Right cardiac atrium (tissue), 5 donors: ENCODE results near the gene DNPEP. TPM values are rescaled to one million over a fixed set of nuclear protein-coding genes. Genes with fewer than 3 reads are reported as not detected.

Experiments
- ATAC-seq, 2 donors: fragments of 200-7000 bp; cut with Tn5 transposase; one replicate each; pipeline versions ENCODE4 v1.8.0 to v1.9.1; 2020; ENCODE audit warnings: moderate library complexity in 2 of 2, mild to moderate bottlenecking in 1 of 2
- DNase-seq, 3 donors: peaks; one replicate each; pipeline ENCODE4 v3.0.0-alpha.2; 2020
- H3K27ac ChIP-seq: one replicate; pipeline ENCODE4 v1.5.1; 2013; ENCODE audit warnings: mild to moderate bottlenecking, low read length, control low read depth, moderate library complexity
- H3K27me3 ChIP-seq: one replicate; pipeline ENCODE4 v1.6.1; 2013; ENCODE audit not compliant: control insufficient read depth, insufficient read depth
- H3K4me1 ChIP-seq: one replicate; pipeline ENCODE4 v1.6.1; 2013; ENCODE audit warnings: low read length; ENCODE audit not compliant: control insufficient read depth, insufficient read depth
- H3K4me3 ChIP-seq: one replicate; pipeline ENCODE4 v1.5.1; 2013; ENCODE audit warnings: low read length, control low read depth
- H3K9me3 ChIP-seq: one replicate; pipeline ENCODE4 v1.6.1; 2013; ENCODE audit warnings: low read length; ENCODE audit not compliant: control insufficient read depth
- WGBS: extraction: QIAGEN DNeasy Blood & Tissue Kit; methylation state at CpG from one replicate; pipeline ENCODE4 v1.1.7; 2013; 5-methylcytosine and 5-hydroxymethylcytosine counted together
- intact Hi-C, 4 donors: fragments of 100-400 bp; cut with DNase I; formaldehyde crosslinking; loops; one replicate each; pipeline versions ENCODE4 v1.11.0 to v1.14.0; 2022 to 2023
- polyA plus RNA-seq: library from polyadenylated mRNA; stranded (reverse); fragments of 200-250 nt; gene quantifications from one replicate; pipeline ENCODE4 v1.2.3, GENCODE V29; 2013
- total RNA-seq, 4 donors: library from RNA; stranded (reverse); fragmentation: NEBNext Ultra II Directional; extraction: Animal tissue kit (Norgen Biotek cat#: 25700); gene quantifications; one replicate each; pipeline ENCODE4 v1.2.1, GENCODE V29; 2021
- donor health status: healthy with polysubstance abuse.
- donor health status: DM: no; HTN: yes; CAD: no.
- donor health status: DM: no; HTN: no; CAD: no.
- donor health status: DM: no; HTN: yes; CAD: no; lungs with severe emphysema.
- donor health status: DM: yes; HTN: yes; CAD: no.

DNPEP gene
- total and polyA plus RNA-seq, 5 donors, result 42.2 to 58.8 (median 55.0) TPM

DNA sequence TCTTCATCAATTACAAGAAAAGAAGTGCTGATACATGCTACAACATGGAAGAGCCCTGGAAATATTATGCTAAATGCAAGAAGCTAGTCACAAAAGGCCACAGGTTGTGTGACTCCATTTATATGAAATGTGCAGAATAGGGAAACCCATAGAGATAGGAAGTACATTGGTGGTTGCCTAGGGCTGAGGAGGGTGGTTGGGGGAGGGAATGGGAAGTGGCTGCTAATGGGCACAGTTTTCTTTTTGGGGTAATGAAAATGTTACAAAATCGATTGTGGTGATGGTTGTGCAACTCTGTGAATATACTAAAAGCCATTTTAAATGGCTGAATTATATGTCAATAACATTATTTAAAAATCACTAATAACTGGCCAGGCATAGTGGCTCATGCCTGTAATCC, 30.9 kb downstream of the DNPEP start:
- H3K27ac ChIP-seq, result no peak overlapping the region
- intact Hi-C loops, result no loop called here
- 56% methylated on average over 1 of the region's 1 CpG for WGBS
- no peaks in the 10 kb centered on the region for H3K27me3 ChIP-seq
- ATAC-seq (no peak), DNase-seq (no peak)
- peaks cover 3% of the 10 kb centered on the region for H3K4me1 ChIP-seq
- H3K4me3 ChIP-seq, result no peak overlapping the region
- H3K9me3 ChIP-seq, result no peaks in the 10 kb centered on the region

- no peaks in the 10 kb centered on the region for H3K27me3 ChIP-seq
- peaks cover 3% of the 10 kb centered on the region for H3K4me1 ChIP-seq
- no peaks in the 10 kb centered on the region for H3K9me3 ChIP-seq
- no peak for DNase-seq
- H3K27ac ChIP-seq, result no peak overlapping the region
- WGBS, result 70% methylated on average over 4 of the region's 4 CpGs
- no peak overlapping the region for H3K4me3 ChIP-seq
- intact Hi-C loops, result no loop called here
- ATAC-seq, result no peak
Measured at GRCh38 chr2:219354582-219354981, 33.1 kb downstream of the DNPEP start.

DNA sequence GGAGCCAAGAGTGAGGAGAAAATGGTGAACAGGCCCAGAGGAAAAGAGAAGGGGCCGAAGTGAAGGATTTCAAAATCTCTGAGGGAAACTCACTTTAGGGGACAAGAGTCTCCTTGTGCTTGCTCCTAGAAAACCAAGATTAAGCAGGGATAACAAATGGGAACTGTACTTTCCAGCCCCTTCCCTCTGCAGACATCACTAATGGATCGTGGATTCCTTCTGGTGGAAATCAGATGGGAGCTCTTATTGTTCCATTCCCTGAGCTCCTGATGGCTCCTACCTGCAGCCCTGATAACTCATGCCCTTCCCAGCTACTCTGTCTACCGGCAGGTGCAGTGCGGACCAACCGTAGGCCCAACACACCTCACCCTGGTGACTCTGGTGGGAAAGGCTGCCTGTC, 34.6 kb downstream of the DNPEP start:
- ATAC-seq (no peak), DNase-seq (no peak)
- H3K4me3 ChIP-seq, result no peak overlapping the region
- H3K4me1 ChIP-seq, result peaks cover 1% of the 10 kb centered on the region
- no peaks in the 10 kb centered on the region for H3K27me3 ChIP-seq
- H3K27ac ChIP-seq, result no peak overlapping the region
- H3K9me3 ChIP-seq, result no peaks in the 10 kb centered on the region
- WGBS, result 80% methylated on average over 5 of the region's 5 CpGs
- intact Hi-C loops, result no loop called here

GRCh38 chr2:219352448-219353023, 35.2 kb downstream of the DNPEP start:
- DNase-seq, result peak in 2 of 3 donors; percentile 29 to 68
- no peak overlapping the region for H3K4me3 ChIP-seq
- 13% methylated on average over 5 of the region's 5 CpGs for WGBS

GRCh38 chr2:219350710-219351221, 36.9 kb downstream of the DNPEP start:
- WGBS, result 46% methylated on average over 4 of the region's 4 CpGs
- DNase-seq (no peak), ATAC-seq (no peak)
- Histone ChIP-seq H3K4me1 (no peaks in the 10 kb centered on the region), H3K27me3 (no peaks in the 10 kb centered on the region), H3K9me3 (no peaks in the 10 kb centered on the region), H3K27ac (no peak overlapping the region), H3K4me3 (no peak overlapping the region)
- intact Hi-C loops, result no loop called here

More at GRCh38 chr2:219352448-219353023, 35.2 kb downstream of the DNPEP start:
- Histone ChIP-seq H3K9me3 (no peaks in the 10 kb centered on the region), H3K27ac (no peak overlapping the region), H3K4me1 (no peaks in the 10 kb centered on the region), H3K27me3 (no peaks in the 10 kb centered on the region)
- ATAC-seq, result peak; percentile 38 to 61
- intact Hi-C loops, result no loop called here

- no peak for ATAC-seq
- WGBS, result 72% methylated on average over 3 of the region's 3 CpGs
Measured at GRCh38 chr2:219350215-219350614, 37.5 kb downstream of the DNPEP start.

GRCh38 chr2:219344751-219345430, 42.8 kb downstream of the DNPEP start:
- Histone ChIP-seq H3K9me3 (no peaks in the 10 kb centered on the region), H3K27ac (no peak overlapping the region), H3K4me1 (no peaks in the 10 kb centered on the region), H3K4me3 (no peak overlapping the region), H3K27me3 (no peaks in the 10 kb centered on the region)
- intact Hi-C loops, result no loop called here
- DNase-seq (peak; percentile 57 to 84 (median 69)), ATAC-seq (peak; percentile 31 to 39)
- WGBS, result 37% methylated on average over 6 of the region's 6 CpGs

More at GRCh38 chr2:219350215-219350614, 37.5 kb downstream of the DNPEP start:
- Histone ChIP-seq H3K27me3 (no peaks in the 10 kb centered on the region), H3K4me3 (no peak overlapping the region), H3K9me3 (no peaks in the 10 kb centered on the region), H3K27ac (no peak overlapping the region), H3K4me1 (no peaks in the 10 kb centered on the region)
- intact Hi-C loops, result no loop called here
- no peak for DNase-seq

DNA sequence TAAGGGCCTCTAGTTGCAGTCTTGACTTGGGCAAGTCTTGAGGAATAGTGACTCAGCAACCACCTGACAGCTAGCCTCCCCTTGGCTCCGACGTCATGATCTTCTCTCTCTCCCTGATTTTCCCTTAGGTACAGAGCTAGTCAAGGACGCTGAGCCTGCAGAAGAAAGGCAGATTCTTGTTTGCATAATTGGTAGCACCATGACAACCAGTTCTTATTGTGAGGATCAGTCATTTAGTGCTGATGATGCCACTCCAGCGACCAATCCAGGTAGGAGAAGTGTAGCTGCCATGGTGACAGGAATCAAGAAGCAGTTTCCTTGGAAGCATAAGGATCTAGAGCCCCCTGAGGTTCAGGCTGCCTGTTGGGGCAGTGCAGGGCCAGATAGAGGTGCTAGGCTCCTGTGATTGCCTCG, 52.3 kb downstream of the DNPEP start:
- H3K27me3 ChIP-seq, result peaks cover 10% of the 10 kb centered on the region
- intact Hi-C loops, result no loop called here
- no peaks in the 10 kb centered on the region for H3K9me3 ChIP-seq
- no peak overlapping the region for H3K27ac ChIP-seq
- H3K4me1 ChIP-seq, result no peaks in the 10 kb centered on the region
- ATAC-seq (no peak), DNase-seq (no peak)
- 52% methylated on average over 5 of the region's 5 CpGs for WGBS
- H3K4me3 ChIP-seq, result no peak overlapping the region

GRCh38 chr2:219334076-219334475, 53.6 kb downstream of the DNPEP start:
- DNase-seq, result no peak
- intact Hi-C loops, result no loop called here
- Histone ChIP-seq H3K27ac (no peak overlapping the region), H3K4me3 (no peak overlapping the region), H3K9me3 (no peaks in the 10 kb centered on the region), H3K4me1 (no peaks in the 10 kb centered on the region), H3K27me3 (peaks cover 10% of the 10 kb centered on the region)
- ATAC-seq, result no peak
- 92% methylated on average over 2 of the region's 2 CpGs for WGBS

DNA sequence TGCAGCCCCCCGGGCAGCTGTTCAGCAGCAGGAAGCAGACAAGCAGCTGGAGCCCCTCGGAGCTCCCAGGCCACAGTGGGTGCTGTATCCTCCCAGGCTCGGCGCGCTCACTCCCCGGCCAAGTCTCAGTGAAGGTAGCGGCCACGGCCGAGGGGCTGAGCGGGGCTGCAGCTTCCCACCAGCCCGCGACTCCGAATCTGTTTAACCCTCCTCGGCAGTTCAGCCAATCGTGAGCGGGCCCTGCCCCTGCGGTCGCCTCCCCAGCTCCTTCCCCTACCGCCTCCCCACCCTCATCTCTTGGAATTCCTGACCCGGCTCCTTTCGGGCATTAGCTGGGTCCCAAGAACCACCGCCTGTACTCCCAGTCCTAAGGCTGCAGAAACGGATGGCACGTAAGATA, 55.2 kb downstream of the DNPEP start, which contains the start of gene RESP18:
Gene RESP18, minus strand, starts transcription at position 203 of the 400 bp plus-strand sequence.
- WGBS, result 4% methylated on average over 24 of the region's 24 CpGs
- peak in 1 of 3 donors; percentile 30 for DNase-seq
- Histone ChIP-seq H3K4me3 (no peak within 1 kb of the TSS), H3K27me3 (peaks cover 10% of the 10 kb centered on the region), H3K9me3 (no peaks in the 10 kb centered on the region), H3K4me1 (no peaks in the 10 kb centered on the region), H3K27ac (no peak within 1 kb of the TSS)
- intact Hi-C loops, result no loop called here
- ATAC-seq, result no peak

GRCh38 chr2:219331560-219332213, 56.0 kb downstream of the DNPEP start:
- ATAC-seq (peak; percentile 73 to 80), DNase-seq (peak; percentile 32 to 79 (median 75))
- H3K27me3 ChIP-seq, result peaks cover 10% of the 10 kb centered on the region
- H3K9me3 ChIP-seq, result no peaks in the 10 kb centered on the region
- intact Hi-C loops, result no loop called here
- 8% methylated on average over 39 of the region's 39 CpGs for WGBS
- H3K4me3 ChIP-seq, result no peak overlapping the region
- no peak overlapping the region for H3K27ac ChIP-seq
- no peaks in the 10 kb centered on the region for H3K4me1 ChIP-seq
